GM11168 (cell line): ENCODE data around the gene AHNAK.
"Not testable (repeated sequence)": the region's sequence is repeated elsewhere in the genome, so short reads cannot be mapped to it uniquely, and the experiment has no call there.

Experiments used
- in situ Hi-C: fragments of 300-500 bp; cut with MboI; formaldehyde crosslinking; loops from one replicate; pipeline ENCODE4 v1.12.0; 2022; ENCODE audit warnings: low sequenced_read_pairs; ENCODE audit not compliant: unreplicated experiment

Gene AHNAK

GRCh38 chr11:62466444-62466843 lies 80.2 kb downstream of the AHNAK start:
- in situ Hi-C loops, result no loop called here

GRCh38 chr11:62464655-62465054 lies 82.0 kb downstream of the AHNAK start:
- in situ Hi-C loops, result no loop called here

DNA sequence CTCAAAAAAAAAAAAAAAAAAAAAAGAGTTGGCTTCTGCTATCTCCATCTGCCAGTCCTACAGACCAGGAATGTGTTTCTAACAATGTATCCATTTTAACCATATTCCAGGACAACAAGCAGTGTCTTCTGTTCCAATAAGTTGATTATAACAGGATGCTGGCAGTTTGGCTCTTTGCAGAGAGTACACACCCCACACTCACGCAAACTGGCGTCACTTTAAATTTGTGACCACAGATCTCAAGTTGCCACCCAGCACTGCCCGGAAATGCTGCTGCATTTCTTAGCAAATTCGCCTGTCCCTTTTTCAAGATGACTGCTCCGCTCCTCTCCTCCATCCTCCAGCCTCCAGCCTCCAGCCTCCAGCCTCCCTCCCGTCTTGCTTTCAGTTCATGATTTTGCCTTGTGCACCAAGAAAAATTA lies 83.5 kb downstream of the AHNAK start:
- in situ Hi-C loops, result no loop called here

- in situ Hi-C loops, result no loop called here
Measured at GRCh38 chr11:62462508-62462892, 84.1 kb downstream of the AHNAK start.

DNA sequence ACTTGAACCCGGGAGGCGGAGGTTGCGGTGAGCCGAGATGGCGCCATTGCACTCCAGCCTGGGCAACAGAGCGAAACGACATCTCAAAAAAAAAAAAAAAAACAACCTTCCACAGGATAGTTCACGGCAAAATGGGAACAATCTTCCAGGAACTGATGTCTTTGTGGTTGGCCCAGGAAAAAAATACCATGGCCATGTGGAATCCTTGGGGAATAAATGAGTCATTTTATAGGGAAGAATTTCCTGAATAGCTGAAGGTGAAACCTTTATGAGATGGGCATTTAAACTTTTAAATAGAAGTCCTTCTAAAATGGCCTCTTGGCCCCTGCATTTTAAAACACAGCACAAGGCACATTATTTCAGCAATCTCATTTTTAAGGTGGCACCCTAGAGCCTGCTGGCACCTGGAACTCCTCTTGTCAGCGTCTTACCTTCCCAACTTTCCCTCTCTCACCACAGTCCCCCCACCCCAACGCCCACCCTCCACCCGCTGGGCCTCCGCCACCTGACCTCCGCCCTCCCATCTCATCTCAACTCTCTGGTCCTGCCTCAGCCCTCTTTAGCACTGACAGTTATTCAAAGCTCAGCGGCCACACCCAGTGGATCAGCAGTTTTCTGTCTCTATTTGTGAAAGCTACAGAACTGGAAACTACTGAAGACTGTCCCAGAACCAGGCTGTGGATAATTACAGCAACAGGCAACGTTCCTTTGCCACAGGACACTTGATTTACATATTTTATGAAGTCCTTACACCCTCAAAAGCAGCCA lies 84.7 kb downstream of the AHNAK start:
- in situ Hi-C loops, result no loop called here

DNA sequence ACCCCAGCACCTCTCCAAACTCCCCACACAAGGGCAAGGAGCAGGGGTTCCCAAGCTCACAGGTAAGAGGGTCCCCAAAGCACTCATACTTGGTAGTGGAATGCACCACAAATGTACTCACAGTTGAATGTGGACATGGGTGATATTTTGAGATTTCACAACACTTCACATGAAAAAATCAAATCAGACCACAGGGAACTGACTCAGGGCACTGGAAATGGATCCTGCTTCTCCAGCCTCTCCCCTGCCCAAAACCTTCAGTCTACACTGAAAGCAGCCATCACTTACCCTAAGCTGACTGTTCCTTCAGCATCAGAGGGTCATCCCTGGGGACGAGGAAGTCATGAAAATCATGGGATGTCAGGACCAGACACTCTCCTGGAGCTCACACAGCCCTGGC lies 87.5 kb downstream of the AHNAK start:
- in situ Hi-C loops, result no loop called here

GRCh38 chr11:62458212-62459002 lies 88.2 kb downstream of the AHNAK start:
- in situ Hi-C loops, result no loop called here

GRCh38 chr11:62457478-62457877 lies 89.1 kb downstream of the AHNAK start:
- in situ Hi-C loops, result no loop called here

DNA sequence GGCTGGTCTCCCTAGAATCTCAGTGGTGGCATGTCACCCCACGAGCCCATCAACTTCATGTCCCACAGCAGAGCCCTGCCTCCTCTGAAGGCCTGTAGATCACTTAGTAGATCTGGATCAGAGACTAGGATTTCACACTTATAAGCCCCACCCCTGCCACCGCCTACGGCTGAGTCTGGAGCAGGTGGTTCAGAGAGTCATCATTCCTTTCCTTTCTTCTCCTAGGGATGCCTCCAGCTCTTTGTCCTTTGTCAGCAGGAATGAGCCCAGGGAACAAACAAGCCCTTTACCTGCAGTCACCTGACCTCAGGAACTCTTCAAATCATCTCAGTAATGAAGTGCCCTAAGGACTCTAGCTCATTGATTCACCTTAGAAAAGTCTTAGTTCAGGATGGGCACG lies 90.0 kb downstream of the AHNAK start:
- in situ Hi-C loops, result no loop called here

- in situ Hi-C loops, result no loop called here
Measured at GRCh38 chr11:62452839-62453468, 93.7 kb downstream of the AHNAK start.

DNA sequence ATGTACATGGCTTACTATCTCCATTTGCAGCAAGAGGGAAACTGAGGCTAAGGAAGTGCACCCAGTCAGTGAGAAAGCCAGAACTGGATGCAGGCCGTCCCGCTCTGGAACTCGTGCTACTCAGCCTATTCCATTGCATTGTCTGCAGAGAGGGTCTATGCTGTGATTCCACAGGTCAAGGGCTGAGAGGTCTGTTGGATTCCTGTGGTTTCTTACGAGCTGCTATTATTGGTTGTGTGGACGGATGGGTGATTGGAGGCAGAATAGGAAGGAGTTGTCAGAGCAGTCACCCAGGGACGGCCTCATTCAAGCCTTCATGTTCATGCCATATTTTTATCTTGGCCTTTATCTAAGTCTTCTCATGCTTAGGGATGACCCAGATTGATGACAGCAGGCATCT lies 94.3 kb downstream of the AHNAK start:
- in situ Hi-C loops, result no loop called here

DNA sequence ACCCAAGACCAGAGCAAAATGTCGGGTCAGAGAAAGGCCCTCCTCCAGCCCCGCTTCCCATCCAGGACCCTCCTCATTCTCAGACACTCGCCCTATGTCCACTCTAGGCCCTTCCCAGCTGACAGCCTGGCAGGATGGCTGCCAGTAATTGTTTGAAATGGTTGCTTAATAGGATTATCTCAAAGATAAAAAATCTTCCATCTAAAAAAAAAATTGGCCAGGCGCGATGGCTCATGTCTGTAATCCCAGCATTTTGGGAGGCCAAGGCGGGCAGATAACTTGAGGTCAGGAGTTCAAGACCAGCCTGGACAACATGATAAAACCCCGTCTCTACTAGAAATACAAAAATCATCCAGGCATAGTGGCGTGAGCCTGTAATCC lies 95.4 kb downstream of the AHNAK start:
- in situ Hi-C loops, result no loop called here

- in situ Hi-C loops, result no loop called here
Measured at GRCh38 chr11:62450543-62451240, 95.9 kb downstream of the AHNAK start.

- in situ Hi-C loops, result not testable (repeated sequence)
Measured at GRCh38 chr11:62449912-62450311, 96.7 kb downstream of the AHNAK start.

DNA sequence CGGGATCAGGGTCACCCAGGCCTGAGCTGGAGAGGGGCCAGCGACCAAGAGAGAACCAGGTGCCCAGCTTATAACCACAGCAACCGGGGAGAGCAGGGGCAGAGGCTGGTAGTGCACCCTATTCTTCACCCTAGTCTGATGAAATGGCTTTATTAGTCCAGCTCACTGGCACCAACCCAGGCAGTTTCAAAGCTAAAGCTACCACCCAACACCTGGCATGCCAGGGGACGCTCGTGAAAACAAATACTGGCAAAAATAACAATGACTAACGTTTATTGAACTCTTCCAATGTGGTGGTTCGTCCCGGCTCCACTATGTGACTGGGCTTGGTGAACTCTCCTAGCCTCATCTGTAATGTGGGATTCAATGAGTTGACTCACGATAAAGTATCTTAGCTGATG lies 97.2 kb downstream of the AHNAK start:
- in situ Hi-C loops, result no loop called here

DNA sequence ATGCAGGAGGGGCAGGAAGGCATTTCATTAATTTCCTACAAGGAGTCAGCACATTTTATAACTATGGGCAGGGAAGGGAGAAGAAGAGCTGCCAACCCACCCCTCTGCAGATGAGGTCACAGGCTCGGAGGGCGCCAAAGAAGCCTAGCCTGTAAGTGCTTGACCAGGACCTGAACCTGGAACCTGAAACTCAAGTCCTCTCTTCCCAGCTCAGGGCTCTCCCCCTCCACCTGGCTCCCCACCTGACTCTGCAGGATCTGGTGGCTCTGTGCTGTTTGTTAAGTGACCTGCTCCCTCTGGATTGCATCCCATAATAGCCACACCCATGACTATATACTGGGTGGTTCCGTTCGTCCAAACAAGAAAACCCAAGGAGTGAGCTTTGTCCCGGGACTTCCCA lies 100.5 kb downstream of the AHNAK start:
- in situ Hi-C loops, result no loop called here

GRCh38 chr11:62445314-62445740 lies 101.3 kb downstream of the AHNAK start:
- in situ Hi-C loops, result no loop called here

DNA sequence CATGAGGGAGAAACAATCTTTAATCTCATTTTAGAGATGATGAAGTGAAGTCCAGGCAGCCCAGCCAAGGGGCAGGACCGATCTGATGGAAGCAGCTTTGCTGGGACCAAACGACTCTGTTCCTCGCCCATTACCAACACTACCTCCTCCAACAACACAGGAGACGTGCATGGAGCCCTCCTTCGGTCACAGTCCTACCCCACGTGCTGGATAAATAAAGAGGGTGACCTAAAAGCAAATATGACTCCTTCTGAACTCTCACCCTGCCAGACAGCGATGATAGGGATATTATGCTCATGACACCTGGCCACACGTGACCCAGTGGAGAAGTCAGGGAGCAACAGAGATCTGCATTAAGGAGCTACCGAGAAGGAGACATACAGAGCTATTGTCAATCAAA lies 101.8 kb downstream of the AHNAK start:
- in situ Hi-C loops, result no loop called here

DNA sequence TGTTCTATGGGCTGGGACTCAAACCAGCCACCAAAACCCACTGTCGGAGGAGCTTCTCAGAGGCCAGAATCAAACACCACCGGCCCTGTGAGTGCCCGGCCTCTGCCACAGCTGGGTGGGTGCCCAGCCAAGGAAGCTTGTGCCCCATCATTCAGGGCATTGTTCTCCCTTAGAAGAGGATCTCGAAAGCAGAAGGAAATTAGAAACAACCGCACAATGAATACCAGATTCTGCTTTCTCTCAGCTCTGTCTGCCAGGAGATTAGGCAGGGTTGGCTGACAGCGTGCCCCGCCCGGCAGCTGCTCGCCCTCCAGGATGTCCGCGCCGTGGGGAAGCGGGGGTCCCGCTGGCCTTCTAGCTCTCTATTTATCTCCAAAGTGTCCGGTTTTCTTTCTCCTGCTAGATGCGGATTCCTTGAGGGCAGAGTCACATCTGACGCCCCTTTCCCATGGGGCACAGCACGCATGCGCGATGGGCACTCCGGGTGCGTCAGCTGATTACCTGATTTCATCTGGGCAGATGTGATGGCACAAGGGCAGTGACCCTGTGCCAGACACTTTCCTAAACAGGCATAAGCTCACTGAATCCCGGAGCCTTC lies 102.3 kb downstream of the AHNAK start:
- in situ Hi-C loops, result no loop called here
